Right ventricle myocardium inferior (tissue), 1 donor: ENCODE results near the gene ARRDC5. TPM values are rescaled to one million over a fixed set of nuclear protein-coding genes. Genes with fewer than 3 reads are reported as not detected.
"Not testable (repeated sequence)": the region's sequence is repeated elsewhere in the genome, so short reads cannot be mapped to it uniquely, and the experiment has no call there.

ENCODE experiments used
- ATAC-seq: fragments of 200-7000 bp; cut with Tn5 transposase; one replicate; pipeline ENCODE4 v1.9.1; 2020; ENCODE audit warnings: mild to moderate bottlenecking, moderate library complexity
- DNase-seq: peaks from one replicate; pipeline ENCODE4 v3.0.0; 2021; ENCODE audit errors: missing footprints
- intact Hi-C: fragments of 100-400 bp; cut with DNase I; formaldehyde crosslinking; loops from one replicate; pipeline ENCODE4 v1.11.0; 2022
- total RNA-seq: library from RNA; stranded (reverse); fragmentation: NEBNext Ultra II Directional; extraction: Animal tissue kit (Norgen Biotek cat#: 25700); gene quantifications from one replicate; pipeline ENCODE4 v1.2.1, GENCODE V29; 2021
- donor health status: DM: no; HTN: yes; CAD: no; lungs with severe emphysema.

ARRDC5 gene
- total RNA-seq, 1 donor from 2014 or later, result not detected

DNA sequence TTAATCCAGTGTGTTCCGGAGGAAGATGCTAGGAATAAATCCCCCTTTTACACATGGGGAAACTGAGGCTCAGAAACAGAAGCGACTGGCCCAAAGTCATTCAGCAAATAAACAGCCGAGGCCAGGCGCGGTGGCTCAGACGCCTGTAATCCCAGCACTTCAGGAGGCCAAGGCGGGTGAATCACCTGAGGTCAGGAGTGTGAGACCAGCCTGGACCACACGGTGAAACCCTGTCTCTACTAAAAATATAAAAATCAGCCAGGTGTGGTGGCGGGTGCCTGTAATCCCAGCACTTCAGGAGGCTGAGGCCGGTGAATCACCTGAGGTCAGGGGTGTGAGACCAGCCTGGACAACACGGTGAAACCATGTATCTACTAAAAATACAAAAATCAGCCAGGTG, 23.7 kb downstream of the ARRDC5 start:
- intact Hi-C loops, result no loop called here
- no peak for ATAC-seq
- no peak for DNase-seq

- DNase-seq (peak; percentile 72), ATAC-seq (peak; percentile 91)
- intact Hi-C loops, result no loop called here
These were observed 24.2 kb downstream of the ARRDC5 start for GRCh38 chr19:4878491-4878968.

- intact Hi-C loops, result no loop called here
- ATAC-seq (peak; percentile 92), DNase-seq (no peak)
These were observed 24.8 kb downstream of the ARRDC5 start for GRCh38 chr19:4877753-4878490.

- DNase-seq (no peak), ATAC-seq (no peak)
- intact Hi-C loops, result no loop called here
These were observed 28.8 kb downstream of the ARRDC5 start for GRCh38 chr19:4873930-4874329.

GRCh38 chr19:4871711-4872110, 31.0 kb downstream of the ARRDC5 start:
- intact Hi-C loops, result loop anchor here (1.0 kb wide), 2 partner anchors 40 to 160 kb away; no protein-coding TSS in a partner anchor
- DNase-seq (no peak), ATAC-seq (no peak)

DNA sequence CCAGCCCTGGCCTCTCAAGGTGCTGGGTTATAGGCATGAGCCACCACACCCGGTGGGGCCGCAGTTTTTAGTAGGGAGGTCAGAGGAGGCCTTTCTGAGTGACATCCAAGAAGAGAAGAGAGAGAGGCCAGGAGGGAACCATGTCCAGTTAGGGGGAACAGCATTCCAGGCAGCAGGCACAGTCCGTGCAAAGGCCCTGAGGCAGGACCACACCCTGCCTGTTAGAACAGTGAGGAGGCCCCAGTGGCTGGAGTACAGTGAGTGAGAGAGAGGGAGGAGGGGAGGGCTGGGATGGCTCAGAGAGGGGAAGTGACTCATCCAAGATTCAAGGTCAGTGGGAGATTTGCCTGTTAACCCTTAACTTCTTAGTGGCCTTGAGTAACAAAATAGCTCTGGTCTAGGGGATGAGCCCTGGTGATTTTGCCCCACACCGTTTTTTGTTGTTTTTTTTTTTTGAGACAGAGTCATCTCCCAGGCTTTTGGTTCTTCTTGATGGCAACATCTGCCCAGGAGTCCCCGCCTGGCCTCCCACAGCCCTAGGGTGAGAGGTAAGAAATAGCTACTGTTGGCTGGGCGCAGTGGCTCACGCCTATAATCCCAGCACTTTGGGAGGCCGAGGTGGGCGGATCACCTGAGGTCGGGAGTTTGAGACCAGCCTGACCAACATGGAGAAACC, 32.5 kb downstream of the ARRDC5 start:
- DNase-seq, result no peak
- no peak for ATAC-seq
- intact Hi-C loops, result no loop called here

DNA sequence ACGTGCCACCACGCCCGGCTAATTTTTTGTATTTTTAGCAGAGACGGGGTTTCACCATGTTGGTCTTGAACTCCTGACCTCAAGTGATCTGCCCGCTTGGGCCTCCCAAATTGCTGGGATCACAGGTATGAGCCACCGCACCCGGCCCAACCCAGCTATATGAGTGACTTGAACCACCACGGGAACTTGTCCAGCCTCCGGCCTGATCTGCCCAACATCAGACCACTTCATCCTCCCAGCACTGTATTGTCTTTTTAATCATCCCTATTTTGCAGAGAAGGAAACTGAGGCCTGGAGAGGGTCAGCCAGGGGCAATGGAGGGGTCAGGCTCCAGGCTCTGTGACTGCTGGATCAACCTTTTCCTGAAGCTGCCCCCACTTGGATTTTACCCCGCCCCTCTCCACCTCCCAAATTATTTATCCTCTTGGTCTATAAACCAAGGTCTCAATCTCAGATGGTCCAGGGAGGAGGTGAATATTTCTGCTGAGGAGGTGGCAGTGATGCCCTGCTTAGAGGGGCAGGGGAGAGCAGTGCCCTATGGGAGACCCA, 34.3 kb downstream of the ARRDC5 start:
- intact Hi-C loops, result loop anchor here (5.0 kb wide), 1 partner anchor 99 kb away; the partner anchor contains the start of gene KDM4B
- DNase-seq, result no peak
- ATAC-seq, result no peak

DNA sequence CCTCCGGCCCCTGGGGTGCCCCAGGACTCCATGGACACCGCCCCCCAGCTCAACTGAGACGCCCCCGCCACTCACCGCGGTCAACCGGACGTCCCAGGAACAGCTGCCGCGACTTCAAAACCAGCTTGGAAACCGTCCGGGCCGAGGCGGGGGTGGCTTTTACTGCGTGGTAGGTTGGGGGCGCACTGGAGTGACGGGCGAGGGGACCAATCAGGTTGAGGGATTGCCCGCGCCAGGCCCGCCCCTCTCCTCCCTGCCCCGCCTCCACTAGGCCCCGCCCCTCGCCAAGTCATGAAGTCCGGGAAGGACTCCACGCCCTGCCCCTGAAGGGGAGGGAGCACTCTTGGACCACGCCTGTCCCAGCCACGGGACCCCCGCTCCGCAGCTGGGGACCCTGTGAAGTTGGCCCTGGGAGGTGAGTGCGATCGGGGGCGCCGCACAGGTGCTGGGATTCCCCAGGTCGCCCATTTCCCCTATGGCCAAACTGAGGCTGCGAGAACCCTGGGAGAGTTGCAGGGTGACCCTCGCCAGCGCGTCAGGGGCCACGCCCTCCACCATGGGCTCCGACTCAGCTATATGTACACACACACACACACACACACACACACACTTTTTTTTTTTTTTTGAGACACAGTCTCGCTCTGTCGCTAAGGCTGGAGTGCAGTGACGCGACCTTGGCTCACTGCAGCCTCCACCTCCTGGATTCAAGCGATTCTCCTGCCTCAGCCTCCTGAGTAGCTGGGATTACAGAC, 35.0 kb downstream of the ARRDC5 start, which contains the start of gene PLIN3:
PLIN3 (minus strand) TSS at position 134 of the 752 bp plus-strand sequence. CDS start 6,273 bp downstream, outside the sequence.
- intact Hi-C loops, result loop anchor here (5.0 kb wide), 1 partner anchor 100 kb away; the partner anchor contains the start of gene KDM4B
- ATAC-seq (peak; percentile 98), DNase-seq (peak; percentile 99)

DNA sequence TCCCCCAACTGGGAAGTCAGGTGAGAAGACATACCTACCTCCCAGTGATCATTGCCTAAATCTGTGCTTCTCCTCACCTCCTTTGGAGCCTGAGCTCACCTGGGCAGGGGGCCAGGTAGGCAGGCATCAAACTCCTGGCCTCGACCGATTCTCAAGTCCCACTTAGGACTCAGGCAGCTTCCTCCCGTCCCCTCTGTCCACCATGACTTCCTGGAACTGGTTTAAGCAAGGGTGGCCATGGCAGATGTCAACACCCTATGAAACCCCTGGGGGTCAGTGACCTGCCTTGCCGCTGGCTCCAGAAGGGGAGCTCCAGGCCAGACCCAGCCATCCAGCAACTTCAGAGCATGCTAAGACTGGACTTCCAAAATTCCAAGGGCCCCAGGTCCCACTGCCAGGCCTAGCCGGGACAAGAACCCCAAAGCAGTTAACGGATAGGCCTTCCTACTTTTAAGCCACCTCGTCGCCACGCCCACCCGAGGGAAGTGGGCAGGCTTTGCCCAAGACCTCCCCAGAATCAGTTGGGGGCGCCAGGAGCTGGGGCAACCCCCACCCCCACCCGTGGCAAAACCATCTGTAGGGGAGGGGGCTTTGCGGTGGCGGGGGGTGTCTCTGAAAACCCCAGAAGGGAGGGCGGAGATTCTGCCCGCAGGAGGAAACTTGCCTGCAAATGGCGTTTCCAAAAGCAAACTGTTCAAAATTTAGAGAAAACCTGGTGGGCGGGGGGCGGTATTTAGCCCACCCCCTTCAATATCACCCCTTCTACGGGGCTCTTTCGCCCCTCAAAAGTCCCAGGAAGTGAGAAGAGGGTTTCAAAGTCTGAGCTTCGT, 35.9 kb downstream of the ARRDC5 start:
- ATAC-seq, result peak; percentile 21
- peak; percentile 83 for DNase-seq
- intact Hi-C loops, result loop anchor here (5.0 kb wide), 1 partner anchor 100 kb away; the partner anchor contains the start of gene KDM4B

GRCh38 chr19:4861147-4861546, 41.5 kb downstream of the ARRDC5 start:
- ATAC-seq (no peak), DNase-seq (no peak)
- intact Hi-C loops, result no loop called here

GRCh38 chr19:4859697-4860096, 43.0 kb downstream of the ARRDC5 start:
- intact Hi-C loops, result no loop called here
- ATAC-seq, result no peak

GRCh38 chr19:4856468-4856867, 46.2 kb downstream of the ARRDC5 start:
- DNase-seq, intact Hi-C loops, ATAC-seq: not testable (repeated sequence)

More at GRCh38 chr19:4859697-4860096, 43.0 kb downstream of the ARRDC5 start:
- no peak for DNase-seq

DNA sequence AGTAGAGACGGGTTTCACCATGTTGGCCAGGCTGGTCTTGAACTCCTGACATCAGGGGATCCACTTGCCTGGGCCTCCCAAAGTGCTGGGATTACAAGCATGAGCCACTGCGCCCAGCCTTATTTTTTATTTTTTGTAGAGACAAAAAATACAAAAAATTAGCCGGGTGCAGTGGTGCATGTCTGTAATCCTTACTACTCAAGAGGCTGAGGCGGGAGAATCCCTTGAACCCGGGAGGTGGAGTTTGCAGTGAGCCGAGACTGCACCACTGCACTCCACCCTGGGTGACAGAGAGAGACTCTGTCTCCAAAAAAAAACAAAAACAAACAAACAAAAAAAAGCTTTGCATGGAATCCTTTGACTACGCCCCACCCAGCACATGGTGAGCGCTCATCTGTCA, 49.2 kb downstream of the ARRDC5 start:
- ATAC-seq, intact Hi-C loops, DNase-seq: not testable (repeated sequence)

- DNase-seq (no peak), ATAC-seq (no peak)
- intact Hi-C loops, result no loop called here
These were observed 50.2 kb downstream of the ARRDC5 start for GRCh38 chr19:4852484-4852883.

DNA sequence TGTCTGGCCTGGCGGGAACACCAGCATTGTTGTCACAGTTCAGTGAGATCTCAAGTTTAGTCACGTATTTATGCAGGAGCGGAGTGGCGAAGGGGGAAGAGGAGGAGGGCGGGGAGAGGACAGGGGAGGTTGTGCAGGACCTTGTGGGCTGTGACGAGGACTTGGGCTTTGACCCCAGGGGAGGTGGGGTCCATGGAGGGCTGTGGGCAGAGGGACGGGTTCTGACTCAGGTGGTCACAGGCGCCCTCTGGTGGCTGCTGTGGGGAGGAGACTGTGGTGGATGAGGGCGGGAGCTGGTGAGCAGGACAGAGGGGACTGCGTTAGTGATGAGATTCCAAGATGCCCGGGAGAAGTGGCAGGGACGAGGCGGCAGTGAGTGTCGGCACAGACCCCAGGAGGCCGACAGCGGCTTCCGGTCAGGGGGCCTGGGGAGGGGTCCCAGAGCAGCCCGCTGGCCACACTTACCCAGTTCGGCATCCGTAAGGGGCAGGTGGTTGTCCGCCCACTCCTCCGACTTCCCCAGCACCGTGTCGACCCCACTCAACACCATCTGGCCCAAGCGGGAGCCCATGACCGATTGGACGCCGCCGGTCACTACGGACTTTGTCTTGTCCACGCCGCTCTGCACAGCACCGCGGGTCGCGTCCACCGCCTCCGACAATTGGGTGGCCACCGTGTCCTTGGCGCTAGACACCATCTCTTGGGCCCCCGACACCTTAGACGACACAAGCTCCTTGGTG, 51.0 kb downstream of the ARRDC5 start:
- intact Hi-C loops, result loop anchor here (1.0 kb wide), 1 partner anchor 42 kb away; no protein-coding TSS in a partner anchor
- peak; percentile 79 for ATAC-seq
- DNase-seq, result peak; percentile 87

DNA sequence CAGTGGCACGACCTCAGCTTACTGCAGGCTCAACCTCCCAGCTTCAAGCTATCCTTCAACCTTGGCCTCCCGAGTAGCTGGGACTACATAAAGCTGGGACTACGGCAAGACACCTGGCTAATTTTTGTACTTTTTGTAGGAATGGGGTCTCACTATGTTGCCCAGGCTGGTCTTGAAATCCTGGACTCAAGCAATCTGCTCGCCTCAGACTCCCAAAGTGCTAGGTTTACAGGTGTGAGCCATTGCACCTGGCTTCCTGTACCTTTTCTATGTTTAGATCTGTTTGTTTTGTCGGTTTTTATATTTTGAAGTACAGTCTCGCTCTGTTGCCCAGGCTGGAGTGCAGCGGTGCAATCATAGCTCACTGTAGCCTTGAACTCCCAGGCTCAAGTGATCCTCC, 53.7 kb downstream of the ARRDC5 start:
- no peak for DNase-seq
- ATAC-seq, result no peak
- intact Hi-C loops, result no loop called here
